Bronchial epithelial cell (primary cell): Measurements from ENCODE around the gene SLF1. TPM values are rescaled to one million over a fixed set of nuclear protein-coding genes. Genes with fewer than 3 reads are reported as not detected.

Experiments used
- DNase-seq: peaks from one replicate; pipeline ENCODE4 v3.0.0-alpha.2; 2010; ENCODE audit warnings: low read depth
- FAIRE-seq: peaks from 2 replicates; lab custom pipeline; 2011; peaks lifted over from hg19 to GRCh38; lab: Jason Lieb, UNC
- H3K27me3 ChIP-seq: 2 replicates; pipeline ENCODE4 v1.5.1; 2011; ENCODE audit warnings: low read length; ENCODE audit not compliant: control insufficient read depth, insufficient read depth
- H3K36me3 ChIP-seq: 2 replicates; pipeline ENCODE4 v1.5.1; 2011; ENCODE audit warnings: low read length; ENCODE audit not compliant: control insufficient read depth, insufficient read depth
- H3K4me3 ChIP-seq: 2 replicates; pipeline ENCODE4 v1.5.1; 2011; ENCODE audit warnings: mild to moderate bottlenecking, low read depth, low read length, control low read depth
- total RNA-seq: library from RNA; depleted of rRNA; stranded (reverse); fragments of >200 nt; gene quantifications from 2 replicates; pipeline ENCODE4 v1.2.1, GENCODE V29; 2014
- TF ChIP-seq, protein P1 (sequence below): IDR thresholded peaks from 2 replicates; pipeline ENCODE4 v1.5.1; 2011; ENCODE audit warnings: mild to moderate bottlenecking, moderate library complexity, low read length, control low read depth, inconsistent platforms; ENCODE audit not compliant: insufficient read depth, severe bottlenecking

SLF1 gene
- total RNA-seq, 1 donor from 2014 or later: 2.9 TPM

DNA sequence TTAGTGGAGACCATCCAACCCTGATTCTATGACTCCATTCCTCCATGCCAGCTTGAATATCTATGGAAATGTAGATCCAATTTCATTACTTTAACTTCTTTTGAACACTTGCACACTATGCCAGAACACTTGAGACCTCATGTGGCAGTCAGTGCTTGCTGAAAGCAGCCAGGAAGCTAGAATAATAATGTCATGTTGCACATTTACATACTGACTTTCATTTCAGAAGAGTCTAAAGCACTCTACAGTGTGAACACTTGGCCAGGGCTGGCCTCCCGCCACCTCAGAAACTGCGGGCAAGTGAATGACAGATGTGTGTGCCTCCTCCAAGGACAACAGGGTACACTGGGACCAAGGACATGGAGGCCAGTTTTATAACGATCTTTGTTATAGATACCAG is 97.3 kb downstream of the SLF1 start:
- FAIRE-seq (no peak), DNase-seq (no peak)
- no peak overlapping the region for H3K4me3 ChIP-seq
- no peaks in the 10 kb centered on the region for H3K36me3 ChIP-seq
- TF ChIP-seq, protein P1, sequence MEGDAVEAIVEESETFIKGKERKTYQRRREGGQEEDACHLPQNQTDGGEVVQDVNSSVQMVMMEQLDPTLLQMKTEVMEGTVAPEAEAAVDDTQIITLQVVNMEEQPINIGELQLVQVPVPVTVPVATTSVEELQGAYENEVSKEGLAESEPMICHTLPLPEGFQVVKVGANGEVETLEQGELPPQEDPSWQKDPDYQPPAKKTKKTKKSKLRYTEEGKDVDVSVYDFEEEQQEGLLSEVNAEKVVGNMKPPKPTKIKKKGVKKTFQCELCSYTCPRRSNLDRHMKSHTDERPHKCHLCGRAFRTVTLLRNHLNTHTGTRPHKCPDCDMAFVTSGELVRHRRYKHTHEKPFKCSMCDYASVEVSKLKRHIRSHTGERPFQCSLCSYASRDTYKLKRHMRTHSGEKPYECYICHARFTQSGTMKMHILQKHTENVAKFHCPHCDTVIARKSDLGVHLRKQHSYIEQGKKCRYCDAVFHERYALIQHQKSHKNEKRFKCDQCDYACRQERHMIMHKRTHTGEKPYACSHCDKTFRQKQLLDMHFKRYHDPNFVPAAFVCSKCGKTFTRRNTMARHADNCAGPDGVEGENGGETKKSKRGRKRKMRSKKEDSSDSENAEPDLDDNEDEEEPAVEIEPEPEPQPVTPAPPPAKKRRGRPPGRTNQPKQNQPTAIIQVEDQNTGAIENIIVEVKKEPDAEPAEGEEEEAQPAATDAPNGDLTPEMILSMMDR: no peak
- H3K27me3 ChIP-seq: no peaks in the 10 kb centered on the region

GRCh38 chr5:94725142-94725541 is 106.7 kb downstream of the SLF1 start:
- H3K4me3 ChIP-seq: no peak overlapping the region
- no peak for FAIRE-seq
- no peaks in the 10 kb centered on the region for H3K27me3 ChIP-seq
- no peak for DNase-seq
- TF ChIP-seq, protein P1: no peak
- H3K36me3 ChIP-seq: no peaks in the 10 kb centered on the region

DNA sequence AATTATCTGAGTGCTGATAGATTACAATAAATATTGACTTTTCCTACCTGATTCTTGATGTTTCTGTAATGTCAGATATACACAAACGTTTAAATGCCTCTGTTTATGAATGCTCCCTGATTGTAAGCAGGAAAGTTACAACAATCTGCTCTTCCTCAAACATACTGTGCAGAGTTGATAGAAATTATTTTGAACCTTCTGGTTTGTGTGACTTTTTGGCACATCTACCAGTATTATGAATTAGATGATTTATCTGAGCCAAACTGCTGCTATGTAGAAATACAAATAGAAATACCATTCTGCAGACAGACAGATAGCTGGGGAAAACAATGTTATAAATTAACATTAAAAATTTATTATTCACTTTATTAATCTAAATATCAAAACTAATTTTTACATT is 113.0 kb downstream of the SLF1 start:
- DNase-seq (no peak), FAIRE-seq (no peak)
- H3K27me3 ChIP-seq: no peaks in the 10 kb centered on the region
- H3K36me3 ChIP-seq: no peaks in the 10 kb centered on the region
- H3K4me3 ChIP-seq: no peak overlapping the region
- TF ChIP-seq, protein P1: no peak

DNA sequence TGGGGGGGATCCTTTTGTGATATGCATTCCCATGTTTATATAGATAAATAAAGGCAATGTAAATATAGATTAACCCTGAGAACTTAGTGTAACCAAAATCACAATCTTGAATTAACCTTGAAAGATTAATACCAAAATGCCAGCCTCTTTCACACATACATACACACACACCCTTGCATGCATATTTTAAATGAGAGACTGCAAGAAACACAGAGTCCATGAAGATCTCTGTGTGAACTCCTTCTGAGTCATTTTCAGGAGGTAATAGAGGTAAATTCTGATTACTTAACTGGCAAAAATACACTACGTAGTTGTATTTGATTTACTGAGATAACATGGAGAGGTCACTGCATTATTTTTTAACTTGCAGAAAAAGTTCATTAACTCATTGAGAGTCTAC is 118.0 kb downstream of the SLF1 start:
- FAIRE-seq: no peak
- H3K4me3 ChIP-seq: no peak overlapping the region
- no peak for DNase-seq
- no peaks in the 10 kb centered on the region for H3K36me3 ChIP-seq
- H3K27me3 ChIP-seq: no peaks in the 10 kb centered on the region
- TF ChIP-seq, protein P1: no peak

DNA sequence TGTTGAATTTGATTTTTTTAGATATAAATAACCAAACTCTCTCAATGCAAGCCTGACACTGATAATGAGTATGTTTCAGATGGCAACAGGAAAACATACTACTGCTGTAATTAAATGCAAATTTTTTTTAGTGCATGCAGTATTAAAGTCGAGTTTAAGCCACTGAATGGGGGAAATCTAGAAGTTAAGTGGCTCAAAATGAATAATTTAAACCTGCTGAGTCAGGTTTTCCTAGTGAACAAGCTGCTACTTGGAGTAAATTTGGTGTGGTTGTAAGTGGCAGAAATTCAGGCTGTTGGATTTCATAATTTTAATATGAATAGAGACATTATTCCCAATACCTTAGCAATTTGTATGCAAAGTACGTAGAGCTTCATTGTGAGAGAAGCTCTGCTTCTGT is 121.8 kb downstream of the SLF1 start:
- Histone ChIP-seq H3K27me3 (no peaks in the 10 kb centered on the region), H3K36me3 (no peaks in the 10 kb centered on the region), H3K4me3 (no peak overlapping the region)
- DNase-seq: no peak
- FAIRE-seq: no peak
- TF ChIP-seq, protein P1: no peak

GRCh38 chr5:94742852-94743251 is 124.4 kb downstream of the SLF1 start:
- Histone ChIP-seq H3K27me3 (no peaks in the 10 kb centered on the region), H3K4me3 (no peak overlapping the region), H3K36me3 (no peaks in the 10 kb centered on the region)
- DNase-seq: no peak
- TF ChIP-seq, protein P1: no peak
- no peak for FAIRE-seq
